SKM-1 (cell line): ENCODE data around the gene SDHC.
"Not testable (repeated sequence)": the region's sequence is repeated elsewhere in the genome, so short reads cannot be mapped to it uniquely, and the experiment has no call there.

Experiments
- DNase-seq: peaks from one replicate; lab custom pipeline; 2025; ENCODE audit not compliant: unreplicated experiment; lab: John Stamatoyannopoulos, UW

The SDHC gene

DNA sequence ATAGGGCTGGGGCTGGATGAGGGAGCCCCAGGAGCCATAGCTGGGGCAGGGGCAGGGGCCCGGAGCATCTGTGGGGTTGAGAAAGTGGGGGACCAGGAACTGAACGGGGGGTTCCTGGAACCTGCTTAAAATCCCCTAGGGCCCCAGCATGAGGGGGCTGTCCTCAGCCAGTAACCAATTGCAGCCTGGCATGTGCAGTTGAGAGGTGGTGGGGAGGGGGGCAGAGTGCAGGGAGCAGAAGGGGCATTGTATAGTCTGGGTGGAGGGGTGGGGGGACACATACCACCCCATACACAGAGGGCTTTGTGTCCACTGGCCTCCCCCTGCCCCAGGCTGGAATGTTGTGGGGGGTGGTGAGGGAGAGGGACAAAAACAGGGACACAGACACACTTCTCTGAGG is 4.3 kb upstream of the SDHC start, which contains the start of gene MPZ:
Gene MPZ, minus strand, starts transcription at position 101 of the 400 bp plus-strand sequence. Its CDS starts 63 bp downstream, at position 38.
- DNase-seq, result no peak

DNA sequence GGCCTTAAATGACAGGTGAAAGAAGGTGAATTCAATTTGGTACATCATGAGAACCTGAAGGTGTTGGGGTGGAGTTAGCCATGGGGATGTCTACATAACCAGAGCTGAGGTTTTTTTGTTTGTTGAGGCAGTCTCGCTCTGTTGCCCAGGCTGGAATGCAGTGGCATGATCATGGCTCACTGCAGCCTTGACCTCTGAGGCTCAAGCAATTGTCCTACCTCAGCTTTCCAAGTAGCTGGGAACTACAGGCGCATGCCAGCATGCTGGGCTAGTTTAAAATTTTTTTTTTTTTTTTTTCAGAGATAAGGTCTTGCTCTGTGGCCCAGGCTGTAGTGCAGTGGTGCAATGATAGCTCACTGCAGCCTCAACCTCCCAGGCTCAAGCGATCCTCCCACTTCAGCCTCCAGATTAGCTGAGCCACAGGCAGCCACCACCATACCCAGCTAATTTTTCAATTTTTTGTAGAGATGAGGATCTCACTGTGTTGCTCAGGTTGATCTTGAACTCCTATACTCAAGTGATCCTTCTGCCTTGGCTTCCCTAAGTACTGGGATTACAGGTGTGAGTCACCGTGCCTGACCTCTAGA is 2.5 kb upstream of the SDHC start:
- DNase-seq, result no peak

DNA sequence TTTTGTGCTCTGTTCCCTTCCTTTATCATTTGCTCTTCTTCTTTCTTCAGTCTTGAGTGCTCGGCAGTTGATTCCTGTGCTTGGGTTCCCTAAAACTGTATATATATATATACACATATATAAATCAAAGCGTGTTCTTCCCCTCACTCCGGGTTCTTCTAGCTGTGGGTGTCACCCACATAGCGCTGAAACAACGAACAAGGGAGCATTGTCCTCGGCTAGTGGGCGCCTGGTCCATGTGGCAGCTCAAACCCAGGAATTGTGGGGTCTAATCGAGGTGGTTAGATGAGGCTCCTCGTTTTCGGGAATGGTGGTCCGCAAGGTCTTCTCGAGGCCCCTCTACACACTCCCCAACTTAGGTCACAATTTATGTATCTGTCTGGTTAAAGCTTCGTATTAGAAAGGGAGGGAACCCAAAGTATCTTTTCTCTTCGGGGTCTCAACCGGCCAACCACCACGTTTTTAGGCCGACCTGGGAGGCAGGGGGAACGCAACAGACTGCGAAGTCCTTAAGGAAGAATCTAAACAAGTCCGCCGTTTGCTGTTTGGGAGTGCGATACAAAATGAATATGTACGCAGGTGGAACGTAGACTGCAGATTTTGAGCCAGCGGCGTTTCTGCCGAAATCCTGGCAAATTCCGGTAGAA is 504 bp upstream of the SDHC start:
- no peak for DNase-seq

DNA sequence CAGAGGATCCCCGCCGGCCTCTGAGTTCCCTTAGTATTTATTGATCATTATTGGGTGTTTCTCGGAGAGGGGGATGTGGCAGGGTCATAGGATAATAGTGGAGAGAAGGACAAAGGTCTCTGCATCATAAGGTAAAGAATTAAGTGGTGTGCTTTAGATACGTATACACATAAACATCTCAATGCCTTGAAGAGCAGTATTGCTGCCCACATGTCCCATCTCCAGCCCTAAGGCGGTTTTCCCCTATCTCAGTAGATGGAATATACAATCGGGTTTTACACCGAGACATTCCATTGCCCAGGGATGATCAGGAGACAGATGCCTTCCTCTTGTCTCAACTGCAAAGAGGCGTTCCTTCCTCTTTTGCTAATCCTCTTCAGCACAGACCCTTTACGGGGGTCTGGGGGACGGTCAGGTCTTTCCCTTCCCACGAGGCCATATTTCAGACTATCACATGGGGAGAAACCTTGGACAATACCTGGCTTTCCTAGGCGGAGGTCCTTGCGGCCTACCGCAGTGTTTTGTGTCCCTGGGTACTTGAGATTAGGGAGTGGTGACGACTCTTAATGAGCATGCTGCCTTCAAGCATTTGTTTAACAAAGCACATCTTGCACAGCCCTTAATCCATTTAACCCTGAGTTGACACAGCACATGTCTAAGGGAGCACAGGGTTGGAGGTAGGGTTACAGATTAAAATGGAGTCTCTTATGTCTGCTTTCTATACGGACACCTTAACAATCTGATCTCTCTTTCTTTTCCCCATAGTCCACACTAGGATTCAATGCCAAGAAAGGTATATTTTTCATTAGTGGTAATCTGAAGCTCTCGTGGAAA is 1.9 kb downstream of the SDHC start:
- DNase-seq, result not testable (repeated sequence)

DNA sequence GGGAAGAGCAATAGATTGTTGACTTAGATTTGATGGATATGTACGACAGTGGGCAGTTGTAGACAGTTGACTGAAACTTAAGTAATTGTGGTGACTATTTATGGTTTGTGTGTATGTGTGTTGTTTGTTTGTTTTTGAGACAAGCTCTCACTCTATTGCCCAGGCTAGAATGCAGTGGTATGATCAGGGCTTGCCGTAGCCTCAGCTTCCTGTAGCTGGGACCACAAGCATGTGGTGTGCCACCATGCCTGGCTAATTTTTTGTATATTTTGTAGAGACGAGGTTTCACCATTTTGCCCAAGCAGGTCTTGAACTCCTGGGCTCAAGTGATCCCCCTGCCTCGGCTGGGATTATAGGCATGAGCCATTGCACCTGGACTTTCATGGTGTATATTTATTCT is 9.8 kb downstream of the SDHC start:
- DNase-seq, result no peak

DNA sequence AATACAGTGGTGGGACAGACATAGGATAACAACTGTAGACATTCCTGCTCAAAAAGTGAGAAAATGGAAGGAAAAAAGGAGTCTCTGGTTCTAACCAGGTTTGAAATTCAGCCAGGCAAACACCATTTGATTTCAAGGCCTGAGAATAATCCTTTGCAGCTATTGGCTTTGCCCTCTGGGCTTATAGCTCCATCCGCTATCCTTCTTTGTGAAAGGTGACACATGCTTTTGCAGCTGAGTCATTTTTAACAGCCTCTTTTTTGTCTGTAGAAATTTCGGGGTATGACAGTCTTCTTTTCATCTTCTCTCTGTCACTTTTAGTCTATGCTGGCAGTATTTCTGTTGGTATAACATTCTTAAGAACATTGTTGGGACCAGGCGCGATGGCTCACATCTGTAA is 16.2 kb downstream of the SDHC start:
- no peak for DNase-seq

DNA sequence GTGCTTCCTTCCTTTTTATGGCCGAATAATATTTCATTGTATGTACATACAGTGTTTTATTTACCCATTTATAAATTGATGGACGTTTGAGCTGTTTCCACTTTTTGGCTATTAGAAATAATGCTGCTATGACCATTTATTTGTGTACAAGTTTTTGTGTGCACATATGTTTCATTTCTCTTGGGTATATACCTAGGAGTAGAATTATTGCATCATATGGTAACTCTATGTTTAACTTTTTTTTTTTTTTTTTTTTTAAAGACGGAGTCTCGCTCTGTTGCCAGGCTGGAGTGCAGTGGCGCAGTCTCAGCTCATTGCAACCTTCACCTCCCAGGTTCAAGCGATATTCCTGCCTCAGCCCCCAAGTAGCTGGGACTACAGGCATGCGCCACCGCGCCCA is 19.0 kb downstream of the SDHC start:
- no peak for DNase-seq

DNA sequence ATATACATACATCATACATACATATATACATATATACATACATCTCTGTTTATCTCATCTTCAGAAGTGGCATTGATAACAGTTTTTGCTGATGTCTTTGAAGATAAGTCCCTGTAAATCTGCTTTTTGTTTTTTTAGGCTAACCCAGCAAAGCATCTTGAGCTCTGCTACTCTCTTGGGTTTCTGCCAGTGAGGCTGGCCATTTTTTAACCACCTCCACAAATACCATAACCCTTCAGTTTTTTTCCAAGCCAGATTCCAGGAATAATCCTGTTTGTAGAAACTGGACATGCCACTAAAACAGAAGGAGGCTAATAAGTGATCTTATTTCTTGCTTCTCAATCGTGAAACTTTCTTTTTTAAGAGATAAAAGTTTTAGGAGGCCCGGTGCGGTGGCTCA is 21.6 kb downstream of the SDHC start:
- DNase-seq, result no peak

DNA sequence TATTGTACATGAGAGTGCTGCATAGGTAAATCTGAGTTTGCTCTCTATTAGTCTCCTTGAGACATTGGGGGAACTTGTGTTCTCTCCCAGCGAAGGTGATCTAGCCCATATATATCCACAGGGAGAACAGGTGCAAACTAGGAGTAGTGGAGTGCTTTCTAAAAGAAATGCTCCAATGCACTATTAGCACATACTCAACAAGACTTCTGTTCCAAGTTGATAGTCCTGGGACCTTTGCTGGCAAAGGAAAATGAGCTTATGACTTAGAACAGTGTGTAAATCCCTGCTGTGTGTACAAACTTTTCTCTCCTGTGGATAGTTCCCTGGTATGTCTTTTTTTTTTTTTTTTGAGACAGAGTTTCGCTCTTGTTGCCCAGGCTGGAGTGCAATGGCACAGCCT is 28.0 kb downstream of the SDHC start:
- no peak for DNase-seq

DNA sequence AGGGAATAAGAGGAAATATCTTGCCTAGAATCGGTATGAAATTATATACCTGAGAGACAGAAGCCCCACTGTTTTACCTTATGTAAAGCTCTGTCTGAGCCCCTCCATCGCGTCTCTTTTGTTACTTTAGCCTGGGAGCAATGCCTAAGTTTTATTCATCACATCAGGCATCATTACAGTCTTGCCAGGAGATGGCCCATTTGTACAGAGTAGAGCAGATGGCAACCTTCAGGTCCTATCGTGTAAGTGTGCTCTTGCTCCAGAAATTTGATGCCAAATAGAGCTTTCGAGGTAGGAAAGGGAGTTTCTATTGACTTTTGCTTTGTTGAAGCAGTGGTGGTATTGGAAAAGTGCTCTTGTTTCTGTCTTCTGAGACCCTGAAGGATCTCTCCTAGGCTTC is 28.6 kb downstream of the SDHC start:
- no peak for DNase-seq

DNA sequence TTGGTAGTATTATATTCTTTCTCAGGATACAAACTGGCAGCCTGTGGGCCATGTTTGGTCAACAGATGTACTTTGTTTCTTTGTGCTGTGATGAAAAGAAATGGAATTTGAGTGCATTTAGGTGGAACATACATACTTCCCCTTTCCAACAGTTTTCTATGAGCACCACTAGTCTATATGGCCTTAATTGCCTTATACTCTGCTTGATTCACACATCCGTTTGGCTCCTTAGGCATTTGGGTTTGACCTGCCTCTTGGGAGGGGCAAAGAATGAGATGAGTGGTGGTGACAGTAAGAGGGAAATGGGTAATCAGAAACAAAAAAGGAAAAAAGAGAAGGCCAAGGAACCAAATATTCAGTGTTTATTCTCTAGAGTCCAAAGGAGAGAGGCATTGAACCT is 36.5 kb downstream of the SDHC start:
- DNase-seq, result no peak

DNA sequence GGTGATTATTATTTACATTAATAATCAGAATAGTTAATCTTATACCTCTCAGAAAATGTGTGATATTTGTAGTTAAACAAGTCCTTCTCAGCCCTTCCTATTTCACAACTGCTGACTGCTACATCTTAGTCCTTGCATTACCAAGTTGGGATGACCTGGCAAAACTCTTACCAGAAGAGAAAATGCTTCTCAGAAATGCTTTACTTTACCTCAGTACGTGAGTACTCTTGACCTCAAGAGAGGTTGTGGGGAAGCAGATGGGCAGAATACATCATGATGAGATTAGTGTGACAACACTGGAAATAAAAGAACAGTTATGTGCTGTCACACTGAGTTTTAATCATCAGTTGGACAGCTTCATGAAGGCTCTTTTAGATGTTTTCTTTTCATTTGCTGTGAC is 37.3 kb downstream of the SDHC start:
- DNase-seq, result no peak

DNA sequence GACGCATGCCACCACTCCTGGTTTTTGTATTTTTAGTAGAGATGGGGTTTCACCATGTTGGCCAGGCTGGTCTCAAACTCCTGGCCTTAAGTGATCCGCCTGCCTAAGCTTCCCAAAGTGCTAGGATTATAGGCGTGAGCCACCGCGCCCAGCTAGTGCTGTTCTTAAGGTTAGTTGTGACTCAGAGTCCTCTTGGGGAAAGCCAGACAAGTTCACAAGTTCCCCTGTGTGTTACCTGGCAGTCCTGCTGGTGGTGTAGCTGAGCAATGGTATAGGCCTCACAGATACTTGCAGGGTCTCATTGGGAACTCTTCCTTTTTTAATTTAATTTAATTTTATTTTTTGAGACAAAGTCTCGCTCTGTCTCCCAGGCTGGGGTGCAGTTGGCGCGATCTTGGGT is 42.9 kb downstream of the SDHC start:
- DNase-seq, result no peak

DNA sequence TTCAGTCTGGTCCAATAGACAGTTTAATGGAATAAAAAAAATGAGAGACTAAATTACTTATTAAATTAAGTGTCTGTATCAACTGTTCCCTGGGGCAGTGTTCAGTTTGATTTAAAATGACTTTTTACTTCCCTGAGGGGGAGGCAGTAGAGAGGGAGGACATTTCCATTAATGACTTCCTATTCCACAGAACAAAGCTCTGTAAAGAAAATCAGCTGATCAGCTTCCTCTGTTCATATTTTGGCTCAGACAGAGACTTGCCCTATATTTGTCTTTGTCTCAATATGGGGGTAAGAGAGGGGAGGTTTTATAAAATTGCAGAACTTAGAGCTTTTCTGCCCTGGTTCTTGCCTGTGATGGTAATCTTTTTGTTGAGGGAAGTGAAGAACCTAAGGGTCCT is 45.1 kb downstream of the SDHC start:
- no peak for DNase-seq

DNA sequence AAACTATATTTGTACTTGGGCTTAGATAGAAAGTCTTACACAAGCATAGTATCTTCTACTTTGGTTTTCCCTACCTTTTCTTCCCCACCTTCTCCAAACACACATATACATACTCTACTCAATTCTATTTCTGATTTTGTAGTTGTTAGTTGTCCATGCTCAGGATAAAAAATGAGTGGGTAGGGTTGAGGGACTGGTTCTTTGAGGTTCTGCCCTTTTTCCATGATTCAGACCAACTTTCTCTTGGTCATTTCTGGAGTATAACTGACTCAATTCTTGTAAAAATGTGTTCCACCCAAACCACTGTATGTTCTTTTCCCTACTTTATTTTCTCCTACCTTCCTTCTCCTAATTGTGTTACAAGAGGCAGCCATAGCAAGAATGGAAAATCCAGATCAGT is 50.2 kb downstream of the SDHC start:
- DNase-seq, result no peak

DNA sequence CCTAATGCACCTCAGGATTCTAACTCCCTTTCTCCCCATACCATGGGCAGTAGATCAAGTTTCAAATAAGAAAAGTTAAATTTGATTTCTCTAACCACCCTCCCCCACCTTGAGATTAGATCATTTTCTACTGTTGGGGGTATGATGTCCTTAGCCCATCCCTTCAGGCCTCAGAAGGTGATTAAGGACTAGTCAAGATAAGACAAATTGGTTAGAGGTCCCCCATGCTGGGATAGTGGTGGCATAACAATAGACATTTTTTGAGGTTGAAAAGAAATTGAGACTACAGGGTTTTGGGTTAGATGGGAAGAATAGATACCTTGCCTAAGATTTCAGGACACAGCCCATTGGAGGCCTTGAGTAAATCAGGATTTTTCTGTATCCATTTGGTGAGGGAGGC is 51.0 kb downstream of the SDHC start:
- no peak for DNase-seq

DNA sequence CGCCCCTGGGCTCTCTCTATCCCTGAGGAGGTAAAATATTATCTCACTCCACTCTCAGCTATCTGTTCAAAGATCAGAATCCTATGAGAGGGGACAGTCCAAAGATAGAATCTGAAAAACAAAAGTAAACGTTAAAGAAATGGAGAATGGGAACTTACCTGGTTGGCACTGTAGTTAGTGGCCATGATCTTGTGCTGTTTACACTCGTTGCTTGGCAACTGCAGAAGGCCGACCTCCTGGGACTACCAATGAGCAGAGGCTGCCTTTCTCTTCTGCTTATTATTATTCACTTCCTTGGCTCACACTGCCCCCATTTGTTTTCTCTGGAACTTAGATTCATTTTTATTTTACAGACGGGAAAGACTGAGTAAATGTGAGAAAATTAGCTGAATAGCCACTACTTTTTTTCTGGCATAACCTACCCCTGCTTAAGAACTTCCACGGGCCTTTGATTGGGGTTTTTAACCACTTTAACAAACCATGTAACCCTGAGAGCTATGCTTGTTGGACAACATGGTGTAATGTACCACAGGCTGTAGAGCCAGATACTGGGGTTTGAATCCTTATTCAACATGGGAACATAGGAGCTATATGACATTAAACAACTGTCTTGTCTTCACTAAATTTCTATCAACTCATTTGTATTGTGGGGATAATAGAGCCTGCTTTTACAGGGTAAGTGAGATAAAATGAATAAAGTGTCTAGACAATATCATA is 53.7 kb downstream of the SDHC start, which contains the start of gene CFAP126:
Gene CFAP126, minus strand, starts transcription at position 193 of the 717 bp plus-strand sequence. Its CDS starts 8 bp downstream, at position 185.
- no peak for DNase-seq

DNA sequence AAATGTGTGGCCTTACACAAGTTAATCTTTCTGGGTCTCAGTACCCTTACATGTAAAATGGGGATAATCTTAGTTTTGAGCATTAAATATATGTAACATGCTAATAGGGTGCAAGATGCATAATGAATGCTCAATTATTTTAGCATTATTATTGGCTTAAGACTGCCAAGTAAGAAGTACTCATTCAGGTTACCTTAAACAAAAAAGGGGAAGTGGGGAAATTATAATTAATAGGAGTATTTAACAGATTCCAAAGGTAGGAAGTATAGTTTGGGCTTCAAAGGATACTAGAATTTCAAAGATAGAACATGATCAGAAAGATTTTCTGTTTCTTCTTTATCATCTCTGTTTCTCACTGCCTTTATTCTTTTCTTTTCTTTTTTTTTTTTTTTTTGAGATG is 59.3 kb downstream of the SDHC start:
- no peak for DNase-seq

DNA sequence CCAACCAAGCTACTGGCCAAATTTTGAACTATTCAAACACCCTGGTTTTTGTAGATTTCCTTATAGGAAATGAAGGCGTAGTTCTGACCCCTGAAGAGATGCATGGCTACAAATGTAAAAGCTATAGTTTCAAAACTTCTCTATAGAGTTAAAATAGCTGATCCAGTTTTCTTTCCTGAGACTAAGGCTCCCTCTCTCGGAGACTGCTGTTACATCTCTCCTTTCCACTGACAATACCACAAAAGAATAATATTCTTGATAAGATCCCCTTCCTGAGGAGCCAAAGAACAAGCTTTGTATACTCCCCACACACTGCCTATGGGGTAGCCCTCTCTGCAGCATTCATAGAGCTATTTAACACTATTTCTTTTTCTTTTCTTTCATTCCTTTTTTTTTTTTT is 60.2 kb downstream of the SDHC start:
- no peak for DNase-seq

DNA sequence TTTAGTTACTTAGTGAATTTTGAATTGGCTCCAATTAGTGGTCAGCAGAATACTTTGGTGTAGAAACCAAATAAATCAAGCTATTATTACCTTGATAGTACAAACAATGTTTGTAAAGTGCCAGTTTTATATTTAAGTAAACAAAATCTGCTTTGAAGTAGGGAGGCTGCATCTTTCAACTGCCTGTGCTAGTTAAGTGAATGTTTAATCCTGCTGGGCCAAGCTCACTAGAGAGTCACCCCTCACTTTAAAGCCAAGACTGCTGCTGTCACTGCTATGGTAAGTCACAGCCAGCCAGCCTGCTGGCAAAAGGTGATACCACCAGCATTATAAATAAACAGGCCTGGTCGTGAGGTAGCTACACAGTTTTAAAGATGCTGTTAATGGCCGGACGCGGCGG is 63.8 kb downstream of the SDHC start:
- no peak for DNase-seq

DNA sequence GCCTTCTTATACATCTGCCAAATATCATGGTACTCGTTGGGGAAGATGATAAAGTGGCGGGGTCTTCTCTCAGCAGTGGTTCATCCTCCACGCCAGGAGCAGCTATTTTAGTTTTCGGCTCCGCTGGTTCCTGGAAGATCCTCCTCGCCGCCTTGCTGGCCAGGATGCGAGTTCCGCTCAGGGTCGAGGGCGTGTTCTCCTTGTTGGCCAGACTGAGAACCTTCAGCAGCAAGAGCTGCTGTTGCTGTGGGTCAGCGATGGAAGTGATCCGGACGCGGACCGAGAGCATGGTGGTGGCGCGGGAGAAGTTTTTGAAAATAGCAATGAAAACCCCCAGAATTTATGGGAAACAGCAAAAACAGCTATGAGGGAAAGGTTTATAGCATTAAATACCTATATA is 64.9 kb downstream of the SDHC start:
- DNase-seq, result no peak

DNA sequence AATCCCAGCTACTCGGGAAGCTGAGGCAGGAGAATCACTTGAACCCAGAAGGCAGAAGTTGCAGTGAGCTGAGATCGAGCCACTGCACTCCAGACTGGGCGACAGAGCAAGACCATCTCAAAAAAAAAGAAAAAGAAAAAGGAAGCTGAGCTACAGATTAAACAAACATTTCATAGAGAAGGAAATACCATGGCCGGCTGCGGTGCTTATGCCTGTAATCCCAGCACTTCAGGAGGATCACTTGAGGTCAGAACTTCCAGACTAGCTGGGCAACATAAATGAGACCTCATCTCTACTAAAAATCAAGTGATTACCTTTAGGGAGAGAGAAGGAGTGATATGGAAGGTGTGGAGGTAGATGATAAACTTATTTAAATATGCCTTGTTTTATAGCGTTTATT is 67.5 kb downstream of the SDHC start:
- DNase-seq, result no peak
